GM21390 (cell line): ENCODE results near the gene OSGEP.
"Not testable (repeated sequence)": the region's sequence is repeated elsewhere in the genome, so short reads cannot be mapped to it uniquely, and the experiment has no call there.

Experiments used
- ATAC-seq: cut with Tn5 transposase; IDR thresholded peaks from one replicate; pipeline ENCODE4 v1.9.1; 2021; ENCODE audit not compliant: unreplicated experiment

OSGEP gene

GRCh38 chr14:20469890-20470602, 15.4 kb upstream of the OSGEP start:
- ATAC-seq: peak; percentile 28

- peak; percentile 92 for ATAC-seq
These were observed 14.8 kb upstream of the OSGEP start, which contains the start of gene PNP for GRCh38 chr14:20469242-20469889. PNP (plus strand) TSS chr14:20469406; CDS start chr14:20469525, 119 bp downstream.

GRCh38 chr14:20468764-20469241, 14.2 kb upstream of the OSGEP start:
- ATAC-seq: peak; percentile 6

- ATAC-seq: peak; percentile 91
These were observed 6.9 kb upstream of the OSGEP start, which contains the start of gene PIP4P1 for GRCh38 chr14:20461225-20462141. PIP4P1 (minus strand) TSS chr14:20461434; CDS start chr14:20461325, 109 bp downstream.

- ATAC-seq: peak; percentile 6
These were observed 6.0 kb upstream of the OSGEP start for GRCh38 chr14:20460458-20461224.

GRCh38 chr14:20458031-20458789, 3.6 kb upstream of the OSGEP start:
- no peak for ATAC-seq

- no peak for ATAC-seq
These were observed 2.4 kb upstream of the OSGEP start for GRCh38 chr14:20456971-20457370.

GRCh38 chr14:20455355-20456300, 1.0 kb upstream of the OSGEP start:
- ATAC-seq: peak; percentile 41

- ATAC-seq: not testable (repeated sequence)
These were observed 1.8 kb downstream of the OSGEP start for GRCh38 chr14:20452831-20453230.

GRCh38 chr14:20446889-20447288, 7.7 kb downstream of the OSGEP start:
- ATAC-seq: no peak

GRCh38 chr14:20443650-20444049, 11.0 kb downstream of the OSGEP start:
- ATAC-seq: not testable (repeated sequence)

GRCh38 chr14:20441461-20441860, 13.2 kb downstream of the OSGEP start:
- no peak for ATAC-seq

- no peak for ATAC-seq
These were observed 13.7 kb downstream of the OSGEP start for GRCh38 chr14:20440882-20441281.

GRCh38 chr14:20440465-20440864, 14.1 kb downstream of the OSGEP start:
- ATAC-seq: no peak

GRCh38 chr14:20438664-20439063, 15.9 kb downstream of the OSGEP start:
- ATAC-seq: no peak

GRCh38 chr14:20436363-20436755, 18.3 kb downstream of the OSGEP start:
- ATAC-seq: no peak

- ATAC-seq: no peak
These were observed 18.8 kb downstream of the OSGEP start, which contains the start of gene KLHL33 for GRCh38 chr14:20435582-20436362. KLHL33 (minus strand) TSS chr14:20436166; CDS start chr14:20435811, 355 bp downstream.
